Activated naive CD4-positive, alpha-beta T cell treated with anti-CD3 and anti-CD28 coated beads, Interleukin-2, amount 10 ng/mL, durations not matched to agents 7 days and 5 days (primary cell): ENCODE results near the gene EXOG.

Source experiments
- CTCF ChIA-PET: fragments of 350-600 bp; sonication (Branson Sonifier 250); formaldehyde crosslinking; loops from one replicate; lab custom pipeline; 2021; ENCODE audit warnings: antibody characterized with exemption; lab: Charles Lee
- DNase-seq: peaks from one replicate; pipeline ENCODE4 v3.0.0-alpha.2; 2020
- H3K27ac Mint-ChIP-seq: one replicate; pipeline ENCODE4 v1.8.0; 2021; ENCODE audit warnings: mild to moderate bottlenecking, moderate library complexity, mixed read lengths
- H3K27me3 Mint-ChIP-seq: one replicate; pipeline ENCODE4 v1.8.0; 2021; ENCODE audit warnings: mild to moderate bottlenecking, mixed read lengths
- H3K36me3 Mint-ChIP-seq: one replicate; pipeline ENCODE4 v1.8.0; 2021; ENCODE audit warnings: mixed read lengths
- H3K4me1 Mint-ChIP-seq: one replicate; pipeline ENCODE4 v1.8.0; 2021; ENCODE audit warnings: mixed read lengths
- H3K4me3 Mint-ChIP-seq: one replicate; pipeline ENCODE4 v1.8.0; 2021; ENCODE audit warnings: mild to moderate bottlenecking, moderate library complexity, mixed read lengths
- H3K9me3 Mint-ChIP-seq: one replicate; pipeline ENCODE4 v1.8.0; 2021; ENCODE audit warnings: mixed read lengths

The EXOG gene

GRCh38 chr3:38496131-38496910, at the start of gene EXOG:
EXOG (plus strand) TSS chr3:38496340; CDS start chr3:38496368, 28 bp downstream.
- H3K4me1 Mint-ChIP-seq = peaks cover 27% of the 10 kb centered on the region
- no peaks in the 10 kb centered on the region for H3K27me3 Mint-ChIP-seq
- H3K9me3 Mint-ChIP-seq = no peaks in the 10 kb centered on the region
- peak; percentile 96 for DNase-seq
- CTCF ChIA-PET = interaction anchor here (0.6 to 4.4 kb wide), 21 partner anchors 11 to 522 kb away, joined by 3 to 23 read pairs (median 3); partner anchors contain the start of gene XYLB
- H3K36me3 Mint-ChIP-seq = peaks cover 20% of the 10 kb centered on the region
- H3K4me3 Mint-ChIP-seq = peak within 1 kb of the TSS; percentile 94
- peak within 1 kb of the TSS; percentile 81 for H3K27ac Mint-ChIP-seq

GRCh38 chr3:38446812-38447211, 49.3 kb upstream of the EXOG start:
- H3K9me3 Mint-ChIP-seq = peaks cover 10% of the 10 kb centered on the region
- H3K36me3 Mint-ChIP-seq = peaks cover 2% of the 10 kb centered on the region
- no peak overlapping the region for H3K27ac Mint-ChIP-seq
- H3K4me1 Mint-ChIP-seq = peaks cover 3% of the 10 kb centered on the region
- CTCF ChIA-PET = no interaction called here
- DNase-seq = no peak
- no peak overlapping the region for H3K4me3 Mint-ChIP-seq
- H3K27me3 Mint-ChIP-seq = peaks cover 8% of the 10 kb centered on the region

- H3K4me3 Mint-ChIP-seq = no peak overlapping the region
- DNase-seq = no peak
- CTCF ChIA-PET = no interaction called here
- H3K27ac Mint-ChIP-seq = no peak overlapping the region
- H3K27me3 Mint-ChIP-seq = peaks cover 36% of the 10 kb centered on the region
- H3K36me3 Mint-ChIP-seq = peaks cover 1% of the 10 kb centered on the region
- H3K9me3 Mint-ChIP-seq = peaks cover 7% of the 10 kb centered on the region
- H3K4me1 Mint-ChIP-seq = peaks cover 18% of the 10 kb centered on the region
Observed at GRCh38 chr3:38450853-38451252, 45.3 kb upstream of the EXOG start.

GRCh38 chr3:38453075-38453912, 42.8 kb upstream of the EXOG start, which contains the start of gene ACVR2B:
ACVR2B (plus strand) TSS chr3:38453890; CDS start chr3:38454323, 433 bp downstream.
- Mint-ChIP-seq H3K36me3 (peaks cover 1% of the 10 kb centered on the region), H3K9me3 (peaks cover 7% of the 10 kb centered on the region), H3K4me3 (peak within 1 kb of the TSS; percentile 92), H3K27me3 (peaks cover 43% of the 10 kb centered on the region), H3K27ac (peak within 1 kb of the TSS; percentile 75), H3K4me1 (peaks cover 24% of the 10 kb centered on the region)
- CTCF ChIA-PET = interaction anchor here (1.7 kb wide), 1 partner anchor 107 kb away, joined by 8 read pairs; the partner anchor contains the start of gene XYLB
- peak; percentile 84 for DNase-seq

- Mint-ChIP-seq H3K4me3 (peak overlapping the region; percentile 92), H3K9me3 (peaks cover 7% of the 10 kb centered on the region), H3K27ac (no peak overlapping the region), H3K27me3 (peaks cover 43% of the 10 kb centered on the region), H3K4me1 (peaks cover 24% of the 10 kb centered on the region), H3K36me3 (peaks cover 1% of the 10 kb centered on the region)
- no peak for DNase-seq
- CTCF ChIA-PET = no interaction called here
Observed at GRCh38 chr3:38453913-38454177, 42.3 kb upstream of the EXOG start.

- H3K27me3 Mint-ChIP-seq = peaks cover 43% of the 10 kb centered on the region
Observed at GRCh38 chr3:38454178-38454883, 41.8 kb upstream of the EXOG start.

GRCh38 chr3:38454884-38455638, 41.1 kb upstream of the EXOG start:
- Mint-ChIP-seq H3K4me1 (peaks cover 24% of the 10 kb centered on the region), H3K27me3 (peaks cover 43% of the 10 kb centered on the region), H3K4me3 (peak overlapping the region; percentile 92), H3K36me3 (peaks cover 1% of the 10 kb centered on the region), H3K27ac (no peak overlapping the region), H3K9me3 (peaks cover 7% of the 10 kb centered on the region)
- CTCF ChIA-PET = interaction anchor here (0.7 to 1.3 kb wide), 3 partner anchors 25 to 108 kb away, joined by 3 to 8 read pairs (median 3); partner anchors contain the start of genes EXOG and XYLB
- peak; percentile 66 for DNase-seq

More at GRCh38 chr3:38454178-38454883, 41.8 kb upstream of the EXOG start:
- DNase-seq = peak; percentile 61
- CTCF ChIA-PET = interaction anchor here (1.3 kb wide), 1 partner anchor 107 kb away, joined by 8 read pairs; the partner anchor contains the start of gene XYLB
- Mint-ChIP-seq H3K4me3 (peak overlapping the region; percentile 92), H3K36me3 (peaks cover 1% of the 10 kb centered on the region), H3K27ac (peak overlapping the region; percentile 75), H3K4me1 (peaks cover 24% of the 10 kb centered on the region), H3K9me3 (peaks cover 7% of the 10 kb centered on the region)

GRCh38 chr3:38455639-38456430, 40.3 kb upstream of the EXOG start:
- Mint-ChIP-seq H3K9me3 (peaks cover 1% of the 10 kb centered on the region), H3K27ac (no peak overlapping the region), H3K4me1 (peaks cover 24% of the 10 kb centered on the region), H3K4me3 (peak overlapping the region; percentile 84), H3K36me3 (peaks cover 1% of the 10 kb centered on the region), H3K27me3 (peaks cover 43% of the 10 kb centered on the region)
- CTCF ChIA-PET = interaction anchor here (0.7 to 1.3 kb wide), 4 partner anchors 25 to 109 kb away, joined by 3 to 8 read pairs (median 3); partner anchors contain the start of genes EXOG and XYLB
- no peak for DNase-seq

GRCh38 chr3:38457111-38458003, 38.8 kb upstream of the EXOG start:
- H3K36me3 Mint-ChIP-seq = peaks cover 1% of the 10 kb centered on the region
- no peak overlapping the region for H3K27ac Mint-ChIP-seq

GRCh38 chr3:38458796-38459498, 37.2 kb upstream of the EXOG start:
- no peak for DNase-seq
- H3K4me3 Mint-ChIP-seq = no peak overlapping the region
- no peaks in the 10 kb centered on the region for H3K36me3 Mint-ChIP-seq
- H3K4me1 Mint-ChIP-seq = peaks cover 12% of the 10 kb centered on the region
- H3K27ac Mint-ChIP-seq = no peak overlapping the region
- CTCF ChIA-PET = no interaction called here
- no peaks in the 10 kb centered on the region for H3K9me3 Mint-ChIP-seq
- peaks cover 27% of the 10 kb centered on the region for H3K27me3 Mint-ChIP-seq

More at GRCh38 chr3:38457111-38458003, 38.8 kb upstream of the EXOG start:
- Mint-ChIP-seq H3K27me3 (peaks cover 39% of the 10 kb centered on the region), H3K4me1 (peaks cover 21% of the 10 kb centered on the region), H3K4me3 (no peak overlapping the region), H3K9me3 (no peaks in the 10 kb centered on the region)
- CTCF ChIA-PET = interaction anchor here (0.8 kb wide), 1 partner anchor 112 kb away, joined by 3 read pairs; no protein-coding TSS in a partner anchor
- no peak for DNase-seq

GRCh38 chr3:38459499-38460048, 36.6 kb upstream of the EXOG start:
- Mint-ChIP-seq H3K9me3 (no peaks in the 10 kb centered on the region), H3K4me1 (peaks cover 10% of the 10 kb centered on the region), H3K4me3 (no peak overlapping the region), H3K27ac (no peak overlapping the region), H3K36me3 (no peaks in the 10 kb centered on the region), H3K27me3 (peaks cover 24% of the 10 kb centered on the region)
- CTCF ChIA-PET = no interaction called here
- DNase-seq = no peak
